ENCODE data around the gene FARP1. TPM values are rescaled to one million over a fixed set of nuclear protein-coding genes. Genes with fewer than 3 reads are reported as not detected.

FARP1 gene
- total and polyA plus RNA-seq, 2 of the 13 experiments (the other 11 are each of a cell fraction or from before 2014, with no cell fraction given) = 70.6 to 126 TPM

- TF ChIP-seq ZNF644 (CRISPR knock-in tag; IDR thresholded peaks at IDR 0.05; ENCODE audit: low read depth) = 0 out of 2 replicates have a peak, but pooled peaks have one; percentile 44
- TF ChIP-seq, protein P1, sequence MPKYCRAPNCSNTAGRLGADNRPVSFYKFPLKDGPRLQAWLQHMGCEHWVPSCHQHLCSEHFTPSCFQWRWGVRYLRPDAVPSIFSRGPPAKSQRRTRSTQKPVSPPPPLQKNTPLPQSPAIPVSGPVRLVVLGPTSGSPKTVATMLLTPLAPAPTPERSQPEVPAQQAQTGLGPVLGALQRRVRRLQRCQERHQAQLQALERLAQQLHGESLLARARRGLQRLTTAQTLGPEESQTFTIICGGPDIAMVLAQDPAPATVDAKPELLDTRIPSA (CRISPR knock-in tag; IDR thresholded peaks at IDR 0.05; ENCODE audit: borderline replicate concordance) = no peak
- TF ChIP-seq, protein P2, sequence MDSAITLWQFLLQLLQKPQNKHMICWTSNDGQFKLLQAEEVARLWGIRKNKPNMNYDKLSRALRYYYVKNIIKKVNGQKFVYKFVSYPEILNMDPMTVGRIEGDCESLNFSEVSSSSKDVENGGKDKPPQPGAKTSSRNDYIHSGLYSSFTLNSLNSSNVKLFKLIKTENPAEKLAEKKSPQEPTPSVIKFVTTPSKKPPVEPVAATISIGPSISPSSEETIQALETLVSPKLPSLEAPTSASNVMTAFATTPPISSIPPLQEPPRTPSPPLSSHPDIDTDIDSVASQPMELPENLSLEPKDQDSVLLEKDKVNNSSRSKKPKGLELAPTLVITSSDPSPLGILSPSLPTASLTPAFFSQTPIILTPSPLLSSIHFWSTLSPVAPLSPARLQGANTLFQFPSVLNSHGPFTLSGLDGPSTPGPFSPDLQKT (CRISPR knock-in tag; IDR thresholded peaks at IDR 0.05; ENCODE audit: borderline replicate concordance) = no peak
- TF ChIP-seq JUN (CRISPR knock-in tag; IDR thresholded peaks at IDR 0.05) = no peak
- no peak for TF ChIP-seq ZNF260 (CRISPR knock-in tag; IDR thresholded peaks at IDR 0.05; ENCODE audit: borderline replicate concordance, low read depth)
- no peak for TF ChIP-seq ZFP36 (IDR thresholded peaks at IDR 0.05; ENCODE audit: borderline replicate concordance, low read depth, low read length, partially characterized antibody)
- 0 out of 2 replicates have a peak, but pooled peaks have one; percentile 11 for TF ChIP-seq ZNF556 (CRISPR knock-in tag; IDR thresholded peaks at IDR 0.05; ENCODE audit: borderline replicate concordance)
- TF ChIP-seq KLF6 (CRISPR knock-in tag; IDR thresholded peaks at IDR 0.05) = peak; percentile 57
- TF ChIP-seq, protein P3, sequence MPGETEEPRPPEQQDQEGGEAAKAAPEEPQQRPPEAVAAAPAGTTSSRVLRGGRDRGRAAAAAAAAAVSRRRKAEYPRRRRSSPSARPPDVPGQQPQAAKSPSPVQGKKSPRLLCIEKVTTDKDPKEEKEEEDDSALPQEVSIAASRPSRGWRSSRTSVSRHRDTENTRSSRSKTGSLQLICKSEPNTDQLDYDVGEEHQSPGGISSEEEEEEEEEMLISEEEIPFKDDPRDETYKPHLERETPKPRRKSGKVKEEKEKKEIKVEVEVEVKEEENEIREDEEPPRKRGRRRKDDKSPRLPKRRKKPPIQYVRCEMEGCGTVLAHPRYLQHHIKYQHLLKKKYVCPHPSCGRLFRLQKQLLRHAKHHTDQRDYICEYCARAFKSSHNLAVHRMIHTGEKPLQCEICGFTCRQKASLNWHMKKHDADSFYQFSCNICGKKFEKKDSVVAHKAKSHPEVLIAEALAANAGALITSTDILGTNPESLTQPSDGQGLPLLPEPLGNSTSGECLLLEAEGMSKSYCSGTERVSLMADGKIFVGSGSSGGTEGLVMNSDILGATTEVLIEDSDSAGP (CRISPR knock-in tag; IDR thresholded peaks at IDR 0.05; ENCODE audit: borderline replicate concordance) = peak; percentile 40; the same call in 1 of the 2 replicates
- TF ChIP-seq ZNF547 (CRISPR knock-in tag; IDR thresholded peaks at IDR 0.05) = peak; percentile 49; the same call in 1 of the 2 replicates
- TF ChIP-seq RELA (CRISPR knock-in tag; IDR thresholded peaks at IDR 0.05) = no peak
- TF ChIP-seq, protein P4, sequence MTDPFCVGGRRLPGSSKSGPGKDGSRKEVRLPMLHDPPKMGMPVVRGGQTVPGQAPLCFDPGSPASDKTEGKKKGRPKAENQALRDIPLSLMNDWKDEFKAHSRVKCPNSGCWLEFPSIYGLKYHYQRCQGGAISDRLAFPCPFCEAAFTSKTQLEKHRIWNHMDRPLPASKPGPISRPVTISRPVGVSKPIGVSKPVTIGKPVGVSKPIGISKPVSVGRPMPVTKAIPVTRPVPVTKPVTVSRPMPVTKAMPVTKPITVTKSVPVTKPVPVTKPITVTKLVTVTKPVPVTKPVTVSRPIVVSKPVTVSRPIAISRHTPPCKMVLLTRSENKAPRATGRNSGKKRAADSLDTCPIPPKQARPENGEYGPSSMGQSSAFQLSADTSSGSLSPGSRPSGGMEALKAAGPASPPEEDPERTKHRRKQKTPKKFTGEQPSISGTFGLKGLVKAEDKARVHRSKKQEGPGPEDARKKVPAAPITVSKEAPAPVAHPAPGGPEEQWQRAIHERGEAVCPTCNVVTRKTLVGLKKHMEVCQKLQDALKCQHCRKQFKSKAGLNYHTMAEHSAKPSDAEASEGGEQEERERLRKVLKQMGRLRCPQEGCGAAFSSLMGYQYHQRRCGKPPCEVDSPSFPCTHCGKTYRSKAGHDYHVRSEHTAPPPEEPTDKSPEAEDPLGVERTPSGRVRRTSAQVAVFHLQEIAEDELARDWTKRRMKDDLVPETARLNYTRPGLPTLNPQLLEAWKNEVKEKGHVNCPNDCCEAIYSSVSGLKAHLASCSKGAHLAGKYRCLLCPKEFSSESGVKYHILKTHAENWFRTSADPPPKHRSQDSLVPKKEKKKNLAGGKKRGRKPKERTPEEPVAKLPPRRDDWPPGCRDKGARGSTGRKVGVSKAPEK (CRISPR knock-in tag; IDR thresholded peaks at IDR 0.05; ENCODE audit: borderline replicate concordance) = no peak
- TF ChIP-seq ZNF33B (CRISPR knock-in tag; IDR thresholded peaks at IDR 0.05) = no peak
- TF ChIP-seq SP4 (CRISPR knock-in tag; IDR thresholded peaks at IDR 0.05) = no peak; the same call in 1 of the 2 replicates
- 0 out of 2 replicates have a peak, but pooled peaks have one; percentile 30 for TF ChIP-seq ZNF709 (CRISPR knock-in tag; IDR thresholded peaks at IDR 0.05)
- TF ChIP-seq LCORL (IDR thresholded peaks at IDR 0.05) = no peak
- peak; percentile 2; the same call in 1 of the 2 replicates for TF ChIP-seq LCORL (CRISPR knock-in tag; IDR thresholded peaks at IDR 0.05)
- TF ChIP-seq, protein P5, sequence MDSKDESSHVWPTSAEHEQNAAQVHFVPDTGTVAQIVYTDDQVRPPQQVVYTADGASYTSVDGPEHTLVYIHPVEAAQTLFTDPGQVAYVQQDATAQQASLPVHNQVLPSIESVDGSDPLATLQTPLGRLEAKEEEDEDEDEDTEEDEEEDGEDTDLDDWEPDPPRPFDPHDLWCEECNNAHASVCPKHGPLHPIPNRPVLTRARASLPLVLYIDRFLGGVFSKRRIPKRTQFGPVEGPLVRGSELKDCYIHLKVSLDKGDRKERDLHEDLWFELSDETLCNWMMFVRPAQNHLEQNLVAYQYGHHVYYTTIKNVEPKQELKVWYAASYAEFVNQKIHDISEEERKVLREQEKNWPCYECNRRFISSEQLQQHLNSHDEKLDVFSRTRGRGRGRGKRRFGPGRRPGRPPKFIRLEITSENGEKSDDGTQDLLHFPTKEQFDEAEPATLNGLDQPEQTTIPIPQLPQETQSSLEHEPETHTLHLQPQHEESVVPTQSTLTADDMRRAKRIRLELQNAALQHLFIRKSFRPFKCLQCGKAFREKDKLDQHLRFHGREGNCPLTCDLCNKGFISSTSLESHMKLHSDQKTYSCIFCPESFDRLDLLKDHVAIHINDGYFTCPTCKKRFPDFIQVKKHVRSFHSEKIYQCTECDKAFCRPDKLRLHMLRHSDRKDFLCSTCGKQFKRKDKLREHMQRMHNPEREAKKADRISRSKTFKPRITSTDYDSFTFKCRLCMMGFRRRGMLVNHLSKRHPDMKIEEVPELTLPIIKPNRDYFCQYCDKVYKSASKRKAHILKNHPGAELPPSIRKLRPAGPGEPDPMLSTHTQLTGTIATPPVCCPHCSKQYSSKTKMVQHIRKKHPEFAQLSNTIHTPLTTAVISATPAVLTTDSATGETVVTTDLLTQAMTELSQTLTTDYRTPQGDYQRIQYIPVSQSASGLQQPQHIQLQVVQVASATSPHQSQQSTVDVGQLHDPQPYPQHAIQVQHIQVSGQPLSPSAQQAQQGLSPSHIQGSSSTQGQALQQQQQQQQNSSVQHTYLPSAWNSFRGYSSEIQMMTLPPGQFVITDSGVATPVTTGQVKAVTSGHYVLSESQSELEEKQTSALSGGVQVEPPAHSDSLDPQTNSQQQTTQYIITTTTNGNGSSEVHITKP (CRISPR knock-in tag; IDR thresholded peaks at IDR 0.05; ENCODE audit: low read depth) = peak; percentile 69; the same call in 1 of the 2 replicates
These were observed 341.7 kb downstream of the FARP1 start (continued) for GRCh38 chr13:98484289-98485219.

Data from HepG2 (cell line).